Stimulated activated CD4-positive, alpha-beta T cell treated with anti-CD3 and anti-CD28 coated beads, Interleukin-12 subunit alpha, Interleukin-12 subunit beta, amount 100 ng/mL, for 24 hours (primary cell): ENCODE results near the gene AKAP6.

Experiments used
- DNase-seq, 2 experiments: peaks; one replicate each; pipeline ENCODE4 v3.0.0-alpha.2; 2020; ENCODE audit warnings: low read depth in 2 of 2

AKAP6 gene

GRCh38 chr14:32481707-32482106, 152.6 kb downstream of the AKAP6 start:
- DNase-seq = no peak

GRCh38 chr14:32491416-32492016, 162.4 kb downstream of the AKAP6 start:
- DNase-seq = no peak

- no peak for DNase-seq
Observed at GRCh38 chr14:32492457-32492856, 163.4 kb downstream of the AKAP6 start.

- no peak for DNase-seq
Observed at GRCh38 chr14:32494609-32495434, 165.7 kb downstream of the AKAP6 start.

GRCh38 chr14:32495435-32495734, 166.3 kb downstream of the AKAP6 start:
- no peak for DNase-seq

- no peak for DNase-seq
Observed at GRCh38 chr14:32497248-32497647, 168.2 kb downstream of the AKAP6 start.

- no peak for DNase-seq
Observed at GRCh38 chr14:32507029-32507984, 178.2 kb downstream of the AKAP6 start.

GRCh38 chr14:32508281-32508680, 179.2 kb downstream of the AKAP6 start:
- no peak for DNase-seq

- DNase-seq = no peak
Observed at GRCh38 chr14:32509632-32510187, 180.6 kb downstream of the AKAP6 start.

GRCh38 chr14:32510815-32511214, 181.7 kb downstream of the AKAP6 start:
- no peak for DNase-seq

- no peak for DNase-seq
Observed at GRCh38 chr14:32512348-32512747, 183.2 kb downstream of the AKAP6 start.

GRCh38 chr14:32512813-32513212, 183.7 kb downstream of the AKAP6 start:
- DNase-seq = no peak

GRCh38 chr14:32513571-32514009, 184.5 kb downstream of the AKAP6 start:
- no peak for DNase-seq

GRCh38 chr14:32514236-32514635, 185.1 kb downstream of the AKAP6 start:
- DNase-seq = no peak

- DNase-seq = no peak
Observed at GRCh38 chr14:32514681-32515080, 185.6 kb downstream of the AKAP6 start.

- no peak for DNase-seq
Observed at GRCh38 chr14:32524609-32525375, 195.7 kb downstream of the AKAP6 start.

- no peak for DNase-seq
Observed at GRCh38 chr14:32525591-32525990, 196.5 kb downstream of the AKAP6 start.

- no peak for DNase-seq
Observed at GRCh38 chr14:32530800-32531199, 201.7 kb downstream of the AKAP6 start.

- DNase-seq = no peak
Observed at GRCh38 chr14:32531942-32532515, 202.9 kb downstream of the AKAP6 start.

- DNase-seq = no peak
Observed at GRCh38 chr14:32534145-32534544, 205.0 kb downstream of the AKAP6 start.

- no peak for DNase-seq
Observed at GRCh38 chr14:32536175-32536574, 207.1 kb downstream of the AKAP6 start.
